MM.1S (cell line): ENCODE results near the gene TNFRSF25.

ENCODE experiments used
- CTCF ChIP-seq: fragments of 300-600 bp; sonication (generic); IDR thresholded peaks from 2 replicates; pipeline ENCODE4 v1.5.1; 2016; ENCODE audit warnings: antibody characterized with exemption, low read length, mixed read lengths
- EZH2 ChIP-seq: fragments of 300-600 bp; sonication (generic); optimal IDR thresholded peaks from 2 replicates; pipeline ENCODE3; 2017; ENCODE audit warnings: low read depth, mild to moderate bottlenecking, antibody characterized with exemption, low read length, mixed read lengths
- EZH2phosphoT487 ChIP-seq: fragments of 300-600 bp; sonication (generic); IDR thresholded peaks from 2 replicates; pipeline ENCODE4 v1.6.1; 2018; ENCODE audit warnings: antibody characterized with exemption, low read length

- TF ChIP-seq CTCF (no peak), EZH2 (no peak), EZH2phosphoT487 (no peak)
Measured at GRCh38 chr1:6507461-6507911, 41.5 kb upstream of the TNFRSF25 start.
